A549 (cell line): ENCODE data around the gene TCHHL1. TPM values are rescaled to one million over a fixed set of nuclear protein-coding genes. Genes with fewer than 3 reads are reported as not detected.

ENCODE experiments used
- ATAC-seq, 2 experiments: fragments of 200-7000 bp in 1 of 2; fragments of >200 bp in 1 of 2; cut with Nextera tagmentation in 1 of 2; cut with Tn5 transposase in 1 of 2; 3 replicates each; pipeline versions ENCODE4 v1.8.0 to v1.9.1; 2018 to 2020; ENCODE audit warnings: mild to moderate bottlenecking in 1 of 2, moderate library complexity in 1 of 2
- CTCF ChIA-PET: fragments of 300-600 bp; sonication (Branson Sonifier 250); formaldehyde crosslinking; extraction: SDS; loops from one replicate; lab custom pipeline; 2021; ENCODE audit warnings: antibody characterized with exemption, inconsistent platforms; lab: Yijun Ruan, JAX
- POLR2A ChIA-PET: fragments of 350-600 bp; formaldehyde crosslinking; extraction: SDS; loops from one replicate; lab custom pipeline; 2021; ENCODE audit warnings: antibody characterized with exemption, inconsistent platforms; lab: Yijun Ruan, JAX
- DNase-seq, 2 experiments: peaks; one replicate each; pipeline versions ENCODE4 v3.0.0 to v3.0.0-alpha.2; 2011 to 2016; ENCODE audit warnings: low read depth in 1 of 2, low spot score in 1 of 2
- FAIRE-seq: peaks from 2 replicates; lab custom pipeline; 2011; peaks lifted over from hg19 to GRCh38; lab: Jason Lieb, UNC
- H3K27ac ChIP-seq, 2 experiments: fragments of >200 bp; sonication (Bioruptor Twin); formaldehyde crosslinking; 3 replicates each; pipeline ENCODE4 v1.5.1; 2016 to 2017
- H3K4me1 ChIP-seq: fragments of >200 bp; sonication (Bioruptor Twin); formaldehyde crosslinking; 3 replicates; pipeline ENCODE4 v1.6.1; 2016
- H3K4me2 ChIP-seq: fragments of >200 bp; sonication (Bioruptor Twin); formaldehyde crosslinking; 3 replicates; pipeline ENCODE4 v1.6.1; 2016
- H3K4me3 ChIP-seq: fragments of >200 bp; sonication (Bioruptor Twin); formaldehyde crosslinking; 3 replicates; pipeline ENCODE4 v1.5.1; 2016
- H3K9me3 ChIP-seq: fragments of >200 bp; sonication (Bioruptor Twin); formaldehyde crosslinking; 3 replicates; pipeline ENCODE4 v1.6.1; 2016
- BCL3 ChIP-seq: fragments of >200 bp; sonication (Bioruptor Twin); formaldehyde crosslinking; IDR thresholded peaks from 3 replicates; pipeline ENCODE4 v1.6.1; 2016
- BHLHE40 ChIP-seq: IDR thresholded peaks from 2 replicates; pipeline ENCODE4 v1.6.1; 2012; ENCODE audit warnings: low read depth, low read length, inconsistent platforms
- CEBPB ChIP-seq, 2 experiments: fragments of >200 bp in 1 of 2; sonication (Bioruptor Twin) in 1 of 2; formaldehyde crosslinking in 1 of 2; IDR thresholded peaks; 2 replicates each; pipeline ENCODE4 v1.6.1; 2012 to 2016
- EHF ChIP-seq: fragments of 250-450 bp; sonication (Bioruptor Pico); IDR thresholded peaks from 2 replicates; pipeline ENCODE4 v1.5.0; 2020; ENCODE audit warnings: mild to moderate bottlenecking
- EHMT2 ChIP-seq: fragments of 200-600 bp; sonication (generic); IDR thresholded peaks from 2 replicates; pipeline ENCODE4 v1.6.1; 2016; ENCODE audit warnings: antibody characterized with exemption, low read depth, mild to moderate bottlenecking, moderate library complexity
- ELK1 ChIP-seq: fragments of 150-350 bp; IDR thresholded peaks from 2 replicates; pipeline ENCODE4 v1.6.1; 2014; ENCODE audit warnings: low read depth, mild to moderate bottlenecking, low read length
- EP300 ChIP-seq, 2 experiments: fragments of >200 bp; sonication (Bioruptor Twin); formaldehyde crosslinking; IDR thresholded peaks; 2 replicates in 1 of 2; 3 replicates in 1 of 2; pipeline ENCODE4 v1.6.1; 2016 to 2017
- FOSB ChIP-seq: fragments of 250-450 bp; sonication (Bioruptor Pico); IDR thresholded peaks from 2 replicates; pipeline ENCODE4 v1.5.0; 2020; ENCODE audit warnings: mild to moderate bottlenecking, moderate library complexity
- KDM1A ChIP-seq: fragments of 200-600 bp; sonication (generic); IDR thresholded peaks from 2 replicates; pipeline ENCODE4 v1.6.1; 2016; ENCODE audit warnings: low read depth, mild to moderate bottlenecking
- KDM5A ChIP-seq: fragments of 200-600 bp; sonication (generic); IDR thresholded peaks from 2 replicates; pipeline ENCODE4 v1.6.1; 2016; ENCODE audit warnings: antibody characterized with exemption, mild to moderate bottlenecking
- MAFK ChIP-seq: fragments of 450-650 bp; IDR thresholded peaks from 2 replicates; pipeline ENCODE4 v1.6.1; 2014; ENCODE audit not compliant: partially characterized antibody
- MAX ChIP-seq: IDR thresholded peaks from 2 replicates; pipeline ENCODE4 v1.6.1; 2012
- NFE2L2 ChIP-seq: fragments of 150-350 bp; conservative IDR thresholded peaks from 2 replicates; pipeline ENCODE4 v1.6.1; 2014; ENCODE audit warnings: low read length
- PBX3 ChIP-seq: IDR thresholded peaks from 2 replicates; pipeline ENCODE4 v1.6.1; 2012
- PHF8 ChIP-seq: fragments of 200-600 bp; sonication (generic); IDR thresholded peaks from 2 replicates; pipeline ENCODE4 v1.6.1; 2016; ENCODE audit warnings: low read depth, mild to moderate bottlenecking, antibody characterized with exemption, moderate library complexity, borderline replicate concordance
- POLR2AphosphoS2 ChIP-seq: conservative IDR thresholded peaks from 2 replicates; pipeline ENCODE4 v1.6.1; 2012; ENCODE audit warnings: low read length, improper control_type of control experiment, inconsistent platforms
- RCOR1 ChIP-seq: fragments of 150-350 bp; IDR thresholded peaks from 2 replicates; pipeline ENCODE4 v1.6.1; 2014; ENCODE audit warnings: antibody characterized with exemption, low read length, low read depth
- RFX5 ChIP-seq: fragments of 450-650 bp; IDR thresholded peaks from 2 replicates; pipeline ENCODE4 v1.7.1; 2014; ENCODE audit warnings: antibody characterized with exemption, mild to moderate bottlenecking, moderate library complexity
- SREBF2 ChIP-seq: fragments of 450-650 bp; IDR thresholded peaks from 2 replicates; pipeline ENCODE4 v1.6.1; 2014; ENCODE audit warnings: mild to moderate bottlenecking, moderate library complexity
- TFCP2L1 ChIP-seq: fragments of 250-450 bp; sonication (Bioruptor Pico); IDR thresholded peaks from 2 replicates; pipeline ENCODE4 v1.5.0; 2021; ENCODE audit warnings: mild to moderate bottlenecking
- ZFP36 ChIP-seq: fragments of 450-650 bp; IDR thresholded peaks from 2 replicates; pipeline ENCODE4 v1.6.1; 2014; ENCODE audit warnings: borderline replicate concordance; ENCODE audit not compliant: partially characterized antibody
- ZSCAN20 ChIP-seq: fragments of 250-450 bp; sonication (Bioruptor Pico); IDR thresholded peaks from 2 replicates; pipeline ENCODE4 v1.8.0; 2022; ENCODE audit warnings: mild to moderate bottlenecking, moderate library complexity
- WGBS: methylation state at CpG from one replicate; pipeline ENCODE4 v1.1.6; 2017; ENCODE audit errors: missing lambda C conversion rate; 5-methylcytosine and 5-hydroxymethylcytosine counted together
- polyA plus RNA-seq, 4 experiments: library from polyadenylated mRNA; depleted of rRNA in 3 of 4; stranded (reverse); fragments of >200 nt; fragmentation: RNase III in 1 of 4; extraction: RNeasy Plus Mini Kit Qiagen cat#74134 plus additional on column Dnase treatment in 1 of 4; gene quantifications; 2 replicates in 3 of 4; 3 replicates in 1 of 4; pipeline ENCODE4 v1.2.3, GENCODE V29; 2011 to 2017

Gene TCHHL1
- polyA plus RNA-seq, 2 of the 4 experiments (the other 2 are of a cell fraction), result not detected

DNA sequence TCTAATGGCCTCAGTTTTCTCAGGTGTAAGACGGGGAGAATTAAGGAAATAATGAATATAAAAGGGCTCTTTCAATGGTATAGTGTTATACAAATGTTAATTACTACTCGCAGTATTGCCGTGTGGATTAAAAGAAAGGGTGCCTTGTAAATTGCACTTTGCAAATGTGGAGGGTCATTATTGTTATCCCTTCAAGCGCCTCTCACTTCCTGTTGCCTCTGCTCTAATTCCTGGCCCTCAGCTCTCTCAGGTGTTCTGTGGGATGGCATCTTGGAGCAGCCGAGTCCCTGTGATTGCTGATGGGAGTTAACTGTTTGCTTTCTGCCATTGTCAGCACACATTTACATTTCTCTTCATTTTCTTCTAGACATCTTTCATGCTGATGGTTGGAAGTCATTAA, 45.0 kb downstream of the TCHHL1 start (continued):
- TF ChIP-seq MAX, result no peak
- no peak for TF ChIP-seq EHMT2
- TF ChIP-seq MAFK, result no peak

- WGBS, result 39% methylated on average over 1 of the region's 1 CpG
- TF ChIP-seq RFX5 (no peak), CEBPB (IDR thresholded peaks at IDR 0.05) (no peak), SREBF2 (no peak), EP300 (IDR thresholded peaks at IDR 0.05) (no peak), ZSCAN20 (no peak), PHF8 (no peak), KDM5A (no peak), ZFP36 (no peak), EHMT2 (no peak), POLR2AphosphoS2 (no peak), BCL3 (no peak), EHF (CRISPR knock-in tag) (no peak), BHLHE40 (no peak), NFE2L2 (no peak), PBX3 (no peak), FOSB (no peak), RCOR1 (no peak), KDM1A (no peak), TFCP2L1 (no peak)
- no peak for ATAC-seq
- H3K4me3 ChIP-seq, result no peak overlapping the region
- peaks cover 10% of the 10 kb centered on the region for H3K9me3 ChIP-seq
- 0 out of 6 replicates have a peak overlapping the region, but pooled peaks of 1 of the 2 experiments have one; percentile 19 for H3K27ac ChIP-seq
- ChIA-PET POLR2A (no interaction called here), CTCF (interaction anchor here (0.9 to 3.0 kb wide), 7 partner anchors 11 to 418 kb away, joined by 3 to 11 read pairs (median 5); no protein-coding TSS in a partner anchor)
- H3K4me1 ChIP-seq, result peaks cover 12% of the 10 kb centered on the region
- H3K4me2 ChIP-seq, result no peak overlapping the region
- no peak for FAIRE-seq
- no peak for DNase-seq
These were observed 46.8 kb downstream of the TCHHL1 start for GRCh38 chr1:152042030-152042429.

DNA sequence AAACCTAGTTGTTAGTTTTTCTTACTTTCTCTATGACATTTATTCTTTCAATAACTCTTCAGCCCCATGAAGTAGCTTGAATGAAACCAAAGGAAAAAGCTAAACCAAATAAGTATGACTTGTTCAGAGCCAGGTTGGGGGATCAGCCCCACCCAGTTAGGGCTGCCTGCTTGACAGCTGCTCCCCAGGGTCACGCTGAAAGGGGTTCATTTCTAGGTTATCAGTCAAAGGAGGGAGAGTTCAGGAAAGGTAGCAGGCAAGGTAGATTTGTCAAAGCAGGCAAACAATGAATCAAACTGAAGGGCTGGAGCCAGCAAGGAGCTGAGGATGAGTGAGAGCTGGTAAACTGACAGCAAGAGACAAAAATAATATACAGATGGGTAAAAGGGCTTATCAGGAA, 49.0 kb downstream of the TCHHL1 start:
- peaks cover 6% of the 10 kb centered on the region; the same call in 2 of the 3 replicates for H3K4me1 ChIP-seq
- no peak overlapping the region for H3K4me2 ChIP-seq
- 67% methylated on average over 1 of the region's 1 CpG for WGBS
- ChIA-PET POLR2A (interaction anchor here (1.0 kb wide), 1 partner anchor 48 kb away, joined by 3 read pairs; no protein-coding TSS in a partner anchor), CTCF (interaction anchor here (0.7 to 3.0 kb wide), 6 partner anchors 8 to 149 kb away, joined by 3 to 11 read pairs (median 4); no protein-coding TSS in a partner anchor)
- ATAC-seq, result no peak
- H3K4me3 ChIP-seq, result no peak overlapping the region
- H3K27ac ChIP-seq, result peak overlapping the region in 1 of 2 experiments; percentile 24; a peak in 1 of 6 replicates
- H3K9me3 ChIP-seq, result no peaks in the 10 kb centered on the region
- TF ChIP-seq ELK1, result no peak
- no peak for FAIRE-seq
- DNase-seq, result no peak
